ENCODE data around the gene CIAPIN1. TPM values are rescaled to one million over a fixed set of nuclear protein-coding genes. Genes with fewer than 3 reads are reported as not detected.

The CIAPIN1 gene
- total and polyA plus RNA-seq, 2 of the 4 experiments (the other 2 are of a cell fraction) = 41.6 to 47.7 TPM

- H3K9me3 ChIP-seq (ENCODE audit: control insufficient read depth, insufficient read depth, low read length) = no peaks in the 10 kb centered on the region
- peak; percentile 58 for DNase-seq
- no peak within 1 kb of the TSS for H2BK5ac ChIP-seq (ENCODE audit: low read depth, low read length, poor library complexity, severe bottlenecking)
- peak within 1 kb of the TSS; percentile 97 for H2AK9ac ChIP-seq (replicated peaks; ENCODE audit: low read depth, low read length, poor library complexity)
- intact Hi-C loops (cut with micrococcal nuclease) = no loop called here
- H2BK15ac ChIP-seq (ENCODE audit: low read depth, low read length) = no peak within 1 kb of the TSS
- H3K9ac ChIP-seq (ENCODE audit: low read depth, low read length) = peak within 1 kb of the TSS; percentile 65
- TF ChIP-seq MAZ (IDR thresholded peaks at IDR 0.05; ENCODE audit: borderline replicate concordance, low read depth, low read length) = peak; percentile 92; the same call in 1 of the 2 replicates
- no peak for TF ChIP-seq NFE2L2 (IDR thresholded peaks at IDR 0.05; ENCODE audit: low read depth, low read length)
- H3K4me1 ChIP-seq (ENCODE audit: control insufficient read depth, insufficient read depth, low read length) = peaks cover 4% of the 10 kb centered on the region; the same call in 1 of the 2 replicates
- peak within 1 kb of the TSS; percentile 18; the same call in 1 of the 2 replicates for H3K56ac ChIP-seq (ENCODE audit: extremely low read depth, insufficient read depth, low read length)
- peak within 1 kb of the TSS; percentile 92 for H3K4me2 ChIP-seq (ENCODE audit: low read depth, low read length)
- peak within 1 kb of the TSS; percentile 68; the same call in 1 of the 2 replicates for H3K23ac ChIP-seq (ENCODE audit: low read depth, low read length)
- H3K4ac ChIP-seq (ENCODE audit: low read depth, low read length) = peak within 1 kb of the TSS; percentile 62
- WGBS, 2 experiments (ENCODE audit: extremely low coverage in 2 of 2, insufficient read length in 1 of 2) = 3% methylated on average over 28 of the region's 73 CpGs; no CpG with 5 or more reads in 1 of the 2 experiments
- peak within 1 kb of the TSS; percentile 83 to 96; a peak in 3 of 4 replicates for H4K8ac ChIP-seq (ENCODE audit: low read depth in 2 of 2, low read length in 2 of 2)
- peaks cover 4% of the 10 kb centered on the region for H3K9me1 ChIP-seq (ENCODE audit: insufficient read depth, low read length)
- H2BK120ac ChIP-seq (ENCODE audit: low read depth, low read length) = peak within 1 kb of the TSS; percentile 52
- peak within 1 kb of the TSS; percentile 79 for H4K91ac ChIP-seq (ENCODE audit: insufficient read depth, low read depth, low read length)
- CTCF ChIA-PET = interaction anchor here (0.6 to 1.4 kb wide), 4 partner anchors 14 to 65 kb away, joined by 3 to 4 read pairs (median 3); partner anchors contain the start of gene POLR2C
- peak within 1 kb of the TSS; percentile 15; the same call in 1 of the 2 replicates for H2AK5ac ChIP-seq (ENCODE audit: low read depth, low read length)
- H3K18ac ChIP-seq (ENCODE audit: low read depth, low read length) = peak within 1 kb of the TSS; percentile 78
- BruUV-seq (replicated peaks) = no TSS peak
- peak within 1 kb of the TSS; percentile 89 for H3K14ac ChIP-seq (replicated peaks; ENCODE audit: low read depth, low read length)
- no peak within 1 kb of the TSS; the same call in 1 of the 2 replicates for H3K27ac ChIP-seq (ENCODE audit: insufficient read depth, low read length)
- H2BK20ac ChIP-seq (ENCODE audit: low read depth, low read length) = no peak within 1 kb of the TSS; the same call in 1 of the 2 replicates
- peaks cover 5% of the 10 kb centered on the region for H3K27me3 ChIP-seq (ENCODE audit: control insufficient read depth, insufficient read depth, low read length)
- peaks cover 0 to 4% of the 10 kb centered on the region in 2 experiments; a peak in 1 of 4 replicates for H3K79me1 ChIP-seq (ENCODE audit: low read depth in 1 of 2, low read length in 2 of 2)
- peak within 1 kb of the TSS; percentile 100 for H4K5ac ChIP-seq (ENCODE audit: low read depth, low read length)
- dilution Hi-C loops (cut with HindIII; ENCODE audit: low sequenced_read_pairs, unreplicated experiment) = no loop called here
- H4K20me1 ChIP-seq (ENCODE audit: insufficient read depth, low read length) = no peaks in the 10 kb centered on the region; the same call in 1 of the 2 replicates
- H3K4me3 ChIP-seq (ENCODE audit: insufficient read depth, low read depth, low read length) = peak within 1 kb of the TSS; percentile 88
- peak; percentile 99 for ATAC-seq (ENCODE audit: low read depth)
- in situ Hi-C loops (cut with MboI; ENCODE audit: low sequenced_read_pairs) = no loop called here
- H3K36me3 ChIP-seq (ENCODE audit: control insufficient read depth, insufficient read depth, low read length) = no peaks in the 10 kb centered on the region
- peak within 1 kb of the TSS; percentile 96 for H2AFZ ChIP-seq (replicated peaks; ENCODE audit: low read length, poor library complexity)
- POLR2A ChIA-PET (ENCODE audit: unreplicated experiment) = no interaction called here
Observed at GRCh38 chr16:57485916-57486857, 39.0 kb upstream of the CIAPIN1 start, which contains the start of gene DOK4. Gene DOK4, minus strand, starts transcription at chr16:57486493. Its CDS starts 6,986 bp downstream, at chr16:57479507.
